ENCODE results near the gene BCAS3. TPM values are rescaled to one million over a fixed set of nuclear protein-coding genes. Genes with fewer than 3 reads are reported as not detected.

BCAS3 gene
- total RNA-seq, 4 donors from 2014 or later = 13.0 to 27.8 (median 20.7) TPM

DNA sequence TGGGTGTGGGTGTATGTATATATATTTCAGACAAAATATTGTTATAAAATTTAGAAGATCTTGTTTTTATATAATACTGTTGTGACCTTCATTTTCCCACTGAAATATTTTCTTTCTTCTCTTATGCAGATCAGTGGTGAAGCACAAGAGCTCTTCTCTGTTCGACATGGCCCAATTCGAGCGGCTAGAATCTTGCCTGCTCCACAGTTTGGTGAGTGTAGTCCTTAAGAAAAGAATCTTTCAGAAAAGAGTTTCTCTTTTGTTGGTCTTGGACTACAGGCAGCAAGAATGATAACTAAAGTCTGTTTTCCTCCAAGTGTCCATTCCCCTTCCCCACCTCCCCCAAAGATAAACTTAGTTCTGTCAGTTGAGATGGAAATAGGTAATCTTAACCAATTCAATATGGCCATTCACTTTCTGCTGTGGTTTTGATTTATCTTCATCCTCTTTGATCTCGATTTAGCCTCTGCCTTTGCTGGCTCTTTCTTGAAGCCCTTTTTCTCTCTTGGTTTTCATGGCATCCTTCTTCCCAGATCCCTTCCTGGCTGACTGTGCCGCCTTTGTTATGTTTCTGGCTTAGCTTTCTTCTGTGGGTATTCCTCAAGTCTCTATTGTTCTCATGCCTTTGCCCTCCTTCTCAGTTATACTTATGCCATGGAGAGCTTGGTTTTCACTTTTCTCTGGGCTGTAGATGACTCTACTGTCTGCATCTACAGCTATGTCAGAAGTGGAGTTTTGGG is 69.6 kb downstream of the BCAS3 start:
- no peaks in the 10 kb centered on the region for H3K36me3 ChIP-seq
- H3K27me3 ChIP-seq = no peaks in the 10 kb centered on the region
- no peak for DNase-seq
- 77 to 80% methylated on average over 5 of the region's 5 CpGs for WGBS, 2 donors
- intact Hi-C loops (cut with DNase I) = no loop called here
- H3K4me1 ChIP-seq = peaks cover 0 to 15% (median 0%) of the 10 kb centered on the region in 3 donors
- H3K4me3 ChIP-seq = no peak overlapping the region
- H3K9me3 ChIP-seq = peaks cover 0 to 3% (median 0%) of the 10 kb centered on the region in 3 donors
- no peak overlapping the region for H3K27ac ChIP-seq
- no peak for TF ChIP-seq POLR2A (IDR thresholded peaks at IDR 0.05)
- TF ChIP-seq, protein P1, sequence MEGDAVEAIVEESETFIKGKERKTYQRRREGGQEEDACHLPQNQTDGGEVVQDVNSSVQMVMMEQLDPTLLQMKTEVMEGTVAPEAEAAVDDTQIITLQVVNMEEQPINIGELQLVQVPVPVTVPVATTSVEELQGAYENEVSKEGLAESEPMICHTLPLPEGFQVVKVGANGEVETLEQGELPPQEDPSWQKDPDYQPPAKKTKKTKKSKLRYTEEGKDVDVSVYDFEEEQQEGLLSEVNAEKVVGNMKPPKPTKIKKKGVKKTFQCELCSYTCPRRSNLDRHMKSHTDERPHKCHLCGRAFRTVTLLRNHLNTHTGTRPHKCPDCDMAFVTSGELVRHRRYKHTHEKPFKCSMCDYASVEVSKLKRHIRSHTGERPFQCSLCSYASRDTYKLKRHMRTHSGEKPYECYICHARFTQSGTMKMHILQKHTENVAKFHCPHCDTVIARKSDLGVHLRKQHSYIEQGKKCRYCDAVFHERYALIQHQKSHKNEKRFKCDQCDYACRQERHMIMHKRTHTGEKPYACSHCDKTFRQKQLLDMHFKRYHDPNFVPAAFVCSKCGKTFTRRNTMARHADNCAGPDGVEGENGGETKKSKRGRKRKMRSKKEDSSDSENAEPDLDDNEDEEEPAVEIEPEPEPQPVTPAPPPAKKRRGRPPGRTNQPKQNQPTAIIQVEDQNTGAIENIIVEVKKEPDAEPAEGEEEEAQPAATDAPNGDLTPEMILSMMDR (IDR thresholded peaks at IDR 0.05) = no peak

DNA sequence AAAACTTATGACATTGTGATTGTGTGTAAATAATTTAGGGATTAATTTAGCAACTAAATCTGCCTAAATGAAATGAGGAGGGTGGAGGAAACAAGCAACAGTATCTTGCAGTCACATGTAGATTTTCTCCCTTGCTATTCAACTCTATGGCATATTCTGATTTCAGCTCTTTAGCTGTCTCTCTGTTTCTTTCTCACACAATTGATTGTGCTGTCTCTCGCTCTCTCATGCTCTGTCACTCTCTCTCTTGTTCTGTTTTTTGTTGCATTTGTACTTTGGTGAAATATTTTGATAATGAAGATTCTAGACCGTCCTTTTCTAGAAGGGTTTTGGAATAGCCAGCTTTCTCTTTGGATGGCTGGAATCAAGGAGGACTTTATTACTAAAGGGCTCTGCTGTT is 70.6 kb downstream of the BCAS3 start:
- H3K9me3 ChIP-seq = peaks cover 0 to 3% (median 0%) of the 10 kb centered on the region in 3 donors
- H3K4me1 ChIP-seq = peaks cover 0 to 15% (median 0%) of the 10 kb centered on the region in 3 donors
- WGBS, 2 donors = 86 to 87% methylated on average over 2 of the region's 2 CpGs
- H3K27ac ChIP-seq = no peak overlapping the region
- no peak overlapping the region for H3K4me3 ChIP-seq
- H3K27me3 ChIP-seq = no peaks in the 10 kb centered on the region
- no peak for DNase-seq
- TF ChIP-seq POLR2A (IDR thresholded peaks at IDR 0.05) = no peak
- TF ChIP-seq, protein P1 (IDR thresholded peaks at IDR 0.05) = no peak
- intact Hi-C loops (cut with DNase I) = no loop called here
- H3K36me3 ChIP-seq = no peaks in the 10 kb centered on the region

DNA sequence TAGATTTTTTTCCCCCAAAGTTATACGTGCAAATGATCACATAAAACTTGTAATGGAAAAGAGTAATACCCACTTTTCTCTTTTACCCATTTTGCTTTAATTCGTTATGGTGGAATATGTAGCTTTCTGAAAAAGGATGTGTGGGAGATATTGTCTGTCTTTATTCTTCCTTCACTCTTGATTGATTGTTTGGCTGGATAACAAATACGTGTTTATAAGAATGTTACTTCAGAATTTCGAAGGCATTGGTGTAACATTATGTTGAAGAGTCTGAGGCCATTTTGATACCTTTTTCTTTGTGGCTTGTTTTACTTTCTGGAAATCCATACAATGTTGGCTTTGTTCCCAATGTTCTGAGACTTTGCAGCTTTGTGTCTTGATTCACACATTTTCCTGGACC is 71.4 kb downstream of the BCAS3 start:
- H3K27ac ChIP-seq = no peak overlapping the region
- no peaks in the 10 kb centered on the region for H3K27me3 ChIP-seq
- TF ChIP-seq POLR2A (IDR thresholded peaks at IDR 0.05) = no peak
- TF ChIP-seq, protein P1 (IDR thresholded peaks at IDR 0.05) = no peak
- no peaks in the 10 kb centered on the region for H3K36me3 ChIP-seq
- H3K9me3 ChIP-seq = peaks cover 0 to 3% (median 0%) of the 10 kb centered on the region in 3 donors
- H3K4me3 ChIP-seq = no peak overlapping the region
- WGBS, 2 donors = 83 to 89% methylated on average over 4 of the region's 4 CpGs
- intact Hi-C loops (cut with DNase I) = no loop called here
- DNase-seq = no peak
- peaks cover 0 to 8% (median 0%) of the 10 kb centered on the region in 3 donors for H3K4me1 ChIP-seq

DNA sequence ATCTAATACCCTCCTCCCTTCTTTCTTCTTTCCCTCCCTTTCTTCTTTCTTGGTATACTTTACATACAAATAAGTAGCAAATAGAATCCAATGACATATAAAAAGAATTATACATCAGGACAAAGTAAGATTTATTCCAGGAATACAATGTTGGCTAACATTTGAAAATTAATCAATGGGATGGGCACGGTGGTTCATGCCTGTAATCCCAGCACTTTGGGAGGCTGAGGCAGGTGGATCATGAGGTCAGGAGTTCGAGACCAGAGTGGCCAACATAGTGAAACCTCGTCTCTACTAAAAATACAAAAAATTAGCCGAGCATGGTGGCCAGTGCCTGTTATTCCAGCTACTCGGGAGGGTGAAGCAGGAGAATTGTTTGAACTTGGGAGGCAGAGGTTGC is 72.1 kb downstream of the BCAS3 start:
- intact Hi-C loops (cut with DNase I) = no loop called here
- 94 to 95% methylated on average over 5 of the region's 5 CpGs for WGBS, 2 donors
- peaks cover 0 to 3% (median 0%) of the 10 kb centered on the region in 3 donors for H3K9me3 ChIP-seq
- H3K27ac ChIP-seq = no peak overlapping the region
- no peak for TF ChIP-seq POLR2A (IDR thresholded peaks at IDR 0.05)
- TF ChIP-seq, protein P1 (IDR thresholded peaks at IDR 0.05) = no peak
- H3K4me3 ChIP-seq = no peak overlapping the region
- DNase-seq = no peak
- H3K36me3 ChIP-seq = no peaks in the 10 kb centered on the region
- no peaks in the 10 kb centered on the region for H3K27me3 ChIP-seq
- peaks cover 0 to 1% (median 0%) of the 10 kb centered on the region in 3 donors for H3K4me1 ChIP-seq

DNA sequence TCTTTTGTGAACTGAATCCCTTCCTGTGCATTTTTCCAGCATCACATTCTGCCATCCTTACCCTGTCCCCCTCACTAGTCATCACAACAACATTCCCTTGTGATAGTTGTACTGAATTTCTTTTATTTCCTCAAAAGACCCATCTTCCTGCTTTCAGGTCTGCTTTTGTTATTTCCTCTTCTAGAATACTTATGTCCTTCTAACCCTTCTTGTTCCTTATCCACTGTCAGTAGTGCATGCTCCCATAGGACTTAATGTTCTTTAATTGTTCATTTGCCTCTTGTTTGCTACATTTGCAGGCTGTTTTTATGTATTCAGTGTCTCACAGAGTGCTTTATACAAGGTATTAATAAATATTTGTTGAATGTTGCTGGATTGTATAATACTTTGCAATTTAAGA is 73.0 kb downstream of the BCAS3 start:
- no peak overlapping the region for H3K27ac ChIP-seq
- H3K4me1 ChIP-seq = no peaks in the 10 kb centered on the region
- intact Hi-C loops (cut with DNase I) = no loop called here
- no peak overlapping the region for H3K4me3 ChIP-seq
- H3K9me3 ChIP-seq = peaks cover 0 to 3% (median 0%) of the 10 kb centered on the region in 3 donors
- no peak for TF ChIP-seq POLR2A (IDR thresholded peaks at IDR 0.05)
- TF ChIP-seq, protein P1 (IDR thresholded peaks at IDR 0.05) = no peak
- no peaks in the 10 kb centered on the region for H3K27me3 ChIP-seq
- DNase-seq = no peak
- no peaks in the 10 kb centered on the region for H3K36me3 ChIP-seq
